Subcutaneous abdominal adipose tissue (tissue), 5 donors: Measurements from ENCODE around the gene GRID1.

Source experiments
- H3K27ac ChIP-seq: one replicate; pipeline ENCODE4 v1.7.0; 2013; ENCODE audit warnings: low read depth, mild to moderate bottlenecking, inconsistent platforms, low read length, moderate library complexity
- H3K27me3 ChIP-seq, 5 donors: one replicate each; pipeline ENCODE4 v1.7.0; 2013; ENCODE audit warnings: low read length in 5 of 5, inconsistent platforms in 1 of 5; ENCODE audit not compliant: control insufficient read depth in 5 of 5, insufficient read depth in 4 of 5
- H3K36me3 ChIP-seq, 5 donors: one replicate each; pipeline ENCODE4 v1.7.0; 2013; ENCODE audit warnings: low read length in 5 of 5; ENCODE audit not compliant: control insufficient read depth in 5 of 5, insufficient read depth in 5 of 5
- H3K4me1 ChIP-seq, 5 donors: one replicate each; pipeline ENCODE4 v1.7.0; 2013; ENCODE audit warnings: low read length in 5 of 5, mild to moderate bottlenecking in 3 of 5, moderate library complexity in 1 of 5; ENCODE audit not compliant: control insufficient read depth in 5 of 5, insufficient read depth in 5 of 5
- H3K4me3 ChIP-seq, 5 donors: one replicate each; pipeline ENCODE4 v1.7.0; 2013; ENCODE audit warnings: low read length in 5 of 5, low read depth in 1 of 5
- H3K9ac ChIP-seq, 5 donors: one replicate each; pipeline ENCODE4 v1.7.0; 2013; ENCODE audit warnings: low read length in 5 of 5, mild to moderate bottlenecking in 4 of 5, moderate library complexity in 3 of 5
- H3K9me3 ChIP-seq, 5 donors: one replicate each; pipeline ENCODE4 v1.7.0; 2013; ENCODE audit warnings: low read length in 5 of 5; ENCODE audit not compliant: control insufficient read depth in 5 of 5
- donor health status: healthy.
- donor health status: healthy.
- donor health status: healthy.
- donor health status: healthy.
- donor health status: healthy.

Gene GRID1

DNA sequence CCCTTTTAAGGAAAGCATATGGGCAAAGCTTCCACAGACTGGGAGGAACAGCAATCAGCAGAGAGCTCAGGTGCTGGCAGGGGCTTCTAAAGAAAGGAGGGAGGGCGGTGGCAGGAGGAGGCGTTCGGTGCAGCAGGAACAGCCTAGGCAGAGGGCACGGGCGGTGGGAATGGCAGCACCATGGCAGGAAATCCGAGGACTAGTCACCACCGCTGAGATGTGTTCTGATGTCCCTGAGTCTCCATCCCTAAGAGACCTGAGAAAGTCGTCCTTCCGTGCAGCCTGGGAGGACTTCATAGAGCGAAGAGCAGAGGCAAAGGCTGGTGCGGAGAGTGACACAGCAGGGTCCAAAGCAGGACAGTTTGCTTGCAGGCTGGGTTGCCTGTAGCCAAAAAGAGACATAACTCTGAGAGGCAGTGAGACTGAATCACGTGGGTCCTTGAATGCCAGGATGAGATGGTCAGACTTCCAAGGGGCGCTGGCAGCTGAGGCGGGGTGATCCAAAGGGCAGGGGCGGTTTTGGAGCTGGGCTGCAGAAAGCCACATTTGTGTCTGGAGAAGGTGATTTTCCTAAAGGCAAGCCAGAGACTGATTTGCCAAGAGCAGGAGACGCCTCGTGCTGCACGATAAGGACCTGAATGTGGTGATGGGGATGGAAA, 35.8 kb upstream of the GRID1 start:
- H3K36me3 ChIP-seq = no peaks in the 10 kb centered on the region
- H3K27ac ChIP-seq = no peak overlapping the region
- no peak overlapping the region for H3K9ac ChIP-seq
- H3K4me1 ChIP-seq = peaks cover 5 to 32% (median 29%) of the 10 kb centered on the region in 5 donors
- no peak overlapping the region for H3K4me3 ChIP-seq
- peaks cover 0 to 11% (median 0%) of the 10 kb centered on the region in 5 donors for H3K27me3 ChIP-seq
- H3K9me3 ChIP-seq = peaks cover 0 to 4% (median 0%) of the 10 kb centered on the region in 5 donors

DNA sequence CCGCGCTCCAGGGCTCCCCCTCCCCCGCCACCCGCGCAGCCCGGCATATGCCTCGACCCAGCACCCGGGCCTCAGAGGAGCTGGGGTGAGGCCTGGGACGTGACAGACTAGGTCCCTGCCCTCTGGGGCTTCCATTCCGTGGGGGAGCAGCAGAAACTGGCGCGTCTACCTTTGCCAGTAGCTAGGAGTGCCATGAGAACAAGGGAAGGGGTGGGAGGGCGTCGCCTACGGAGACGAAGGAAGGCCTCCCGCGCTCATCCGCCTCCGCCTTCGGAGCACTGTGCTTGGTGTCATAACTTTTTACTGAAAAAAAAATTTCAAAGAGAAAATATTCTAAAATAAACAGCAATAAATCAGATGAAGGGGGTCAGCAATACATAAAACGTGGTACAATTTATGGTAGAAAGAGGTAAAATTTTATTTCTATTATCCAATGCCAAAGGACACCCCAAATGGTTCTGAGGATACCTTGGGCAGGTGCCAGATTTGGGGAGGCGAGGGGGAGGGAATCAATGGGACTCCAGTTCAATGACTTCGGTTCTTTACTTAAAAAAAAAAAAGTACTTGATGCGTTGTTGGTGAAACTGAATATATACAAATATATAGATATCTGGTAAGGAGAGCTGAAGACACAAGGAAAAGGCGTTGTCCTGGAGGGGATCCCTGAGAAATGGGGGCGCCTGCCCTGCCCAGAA, 35.1 kb upstream of the GRID1 start:
- H3K36me3 ChIP-seq = no peaks in the 10 kb centered on the region

DNA sequence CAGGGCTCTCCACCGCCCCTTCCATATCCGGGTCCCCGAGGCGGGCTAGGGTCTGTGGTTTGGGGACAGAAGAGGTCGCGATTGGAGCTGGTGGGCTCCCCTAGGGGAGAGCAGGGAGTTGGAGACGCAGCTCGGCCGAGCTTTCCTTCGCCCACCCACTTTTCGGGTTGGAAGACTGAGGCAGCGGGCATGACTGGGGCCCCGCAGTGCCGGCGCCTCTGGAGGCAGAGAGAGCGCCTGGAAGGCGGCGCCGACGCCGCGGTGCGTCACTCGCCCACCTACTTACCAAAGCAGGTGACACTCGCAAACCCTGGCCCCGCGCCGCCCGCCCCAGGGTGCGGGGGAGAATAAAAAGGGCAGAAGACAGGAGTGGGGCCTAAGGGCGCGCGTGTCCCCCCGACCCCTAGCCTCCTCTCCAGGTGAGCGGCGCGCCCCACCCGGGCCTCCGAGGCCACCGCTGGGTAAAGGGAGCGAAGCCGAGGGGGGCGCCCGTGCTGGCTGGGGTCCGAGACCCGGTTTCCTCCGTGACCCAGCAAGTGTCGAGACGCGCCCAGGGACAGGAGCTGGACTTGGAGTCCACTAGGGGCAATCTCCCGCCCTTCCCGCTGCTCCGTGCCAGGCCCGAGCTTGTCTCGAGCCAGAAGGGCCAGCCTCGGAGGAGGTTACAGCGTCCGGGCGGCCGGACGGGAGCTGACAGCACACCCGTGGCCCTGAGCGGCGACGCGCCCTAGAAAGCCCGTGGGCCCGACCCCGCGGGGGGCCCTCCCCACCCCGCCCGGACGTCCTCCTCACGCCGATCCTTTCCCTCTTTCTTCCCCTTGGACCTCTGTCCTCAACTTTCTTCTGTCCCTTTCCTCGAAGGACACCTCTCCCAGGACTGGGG, 34.4 kb upstream of the GRID1 start:
- Histone ChIP-seq H3K4me1 (peaks cover 5 to 32% (median 29%) of the 10 kb centered on the region in 5 donors), H3K27ac (no peak overlapping the region), H3K27me3 (peaks cover 0 to 11% (median 0%) of the 10 kb centered on the region in 5 donors), H3K4me3 (peak overlapping the region in 4 of 5 donors; percentile 68 to 80 (median 71)), H3K9ac (peak overlapping the region in 4 of 5 donors; percentile 51 to 71 (median 57)), H3K9me3 (peaks cover 0 to 4% (median 0%) of the 10 kb centered on the region in 5 donors), H3K36me3 (no peaks in the 10 kb centered on the region)

More for the DNA sequence above, 35.1 kb upstream of the GRID1 start:
- peaks cover 0 to 11% (median 0%) of the 10 kb centered on the region in 5 donors for H3K27me3 ChIP-seq
- H3K27ac ChIP-seq = no peak overlapping the region
- peaks cover 5 to 32% (median 29%) of the 10 kb centered on the region in 5 donors for H3K4me1 ChIP-seq
- peaks cover 0 to 4% (median 0%) of the 10 kb centered on the region in 5 donors for H3K9me3 ChIP-seq
- peak overlapping the region in 3 of 5 donors; percentile 68 to 80 (median 74) for H3K4me3 ChIP-seq
- H3K9ac ChIP-seq = peak overlapping the region in 4 of 5 donors; percentile 30 to 71 (median 48)

DNA sequence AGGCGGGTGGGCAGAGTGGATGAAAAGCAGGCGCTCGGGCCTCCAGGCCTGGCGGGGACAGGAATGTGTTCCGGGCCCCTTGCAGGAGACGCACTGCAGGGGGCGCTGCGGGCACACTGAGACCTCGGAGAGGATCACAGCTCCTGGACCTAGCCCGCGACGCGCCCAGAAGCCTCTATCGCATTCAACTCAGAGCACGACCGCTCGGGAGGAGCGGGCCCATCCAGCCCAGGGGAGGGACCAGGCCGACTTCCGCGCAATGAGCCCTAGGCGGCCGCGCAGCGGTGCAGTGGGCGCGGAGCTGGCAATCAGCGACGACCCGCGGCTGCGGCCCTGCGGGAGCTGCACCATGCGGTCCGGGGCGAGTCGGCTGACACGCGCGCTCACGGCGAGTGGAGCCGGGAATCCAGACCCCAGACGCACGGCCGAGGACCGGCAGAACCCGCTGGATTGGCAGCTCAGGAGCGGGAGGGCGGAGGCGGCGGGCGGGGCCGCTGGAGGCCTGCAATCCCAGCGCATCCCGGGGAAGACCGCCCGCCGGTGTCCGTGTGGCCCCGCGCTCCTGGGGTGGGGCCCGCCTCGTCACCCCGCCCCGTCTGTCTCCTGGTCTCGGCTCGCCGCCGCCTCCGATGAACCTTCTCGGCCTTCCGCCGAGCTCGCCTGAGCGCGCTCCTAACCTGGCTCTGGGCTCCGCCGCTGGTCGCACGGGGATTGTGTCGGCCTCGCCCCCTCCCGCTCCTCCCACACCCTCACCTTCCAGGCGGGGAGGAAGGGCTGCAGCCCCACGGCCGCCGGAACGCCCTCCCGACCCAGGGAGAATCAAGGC, 33.5 kb upstream of the GRID1 start:
- H3K27ac ChIP-seq = no peak overlapping the region
- peaks cover 5 to 32% (median 29%) of the 10 kb centered on the region in 5 donors for H3K4me1 ChIP-seq
- peaks cover 0 to 2% (median 0%) of the 10 kb centered on the region in 5 donors for H3K9me3 ChIP-seq
- peak overlapping the region in 4 of 5 donors; percentile 10 to 71 (median 56) for H3K9ac ChIP-seq
- peaks cover 0 to 11% (median 0%) of the 10 kb centered on the region in 5 donors for H3K27me3 ChIP-seq
- H3K4me3 ChIP-seq = peak overlapping the region in 4 of 5 donors; percentile 68 to 80 (median 71)
- no peaks in the 10 kb centered on the region for H3K36me3 ChIP-seq

DNA sequence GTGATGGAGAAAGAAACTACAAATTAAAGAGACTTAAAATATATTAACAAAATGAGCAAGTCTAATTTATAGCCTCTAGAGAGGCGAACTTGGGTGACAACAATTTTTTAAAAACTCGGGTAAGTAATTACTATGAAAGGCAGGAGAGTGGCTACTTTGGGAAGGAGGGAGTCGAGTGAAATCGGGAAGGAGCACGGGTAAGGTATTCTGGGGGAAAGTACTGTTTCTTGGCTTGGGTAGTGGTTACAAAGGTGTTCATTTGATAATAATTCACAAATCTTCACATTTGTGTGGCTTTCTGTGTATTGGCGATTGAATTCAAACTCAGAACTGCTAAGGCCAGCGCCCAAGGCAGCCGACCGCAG, 32.9 kb upstream of the GRID1 start:
- Histone ChIP-seq H3K4me1 (peaks cover 5 to 32% (median 29%) of the 10 kb centered on the region in 5 donors), H3K27ac (no peak overlapping the region), H3K36me3 (no peaks in the 10 kb centered on the region), H3K9me3 (no peaks in the 10 kb centered on the region), H3K27me3 (peaks cover 0 to 11% (median 0%) of the 10 kb centered on the region in 5 donors), H3K9ac (peak overlapping the region in 3 of 5 donors; percentile 51 to 71 (median 61)), H3K4me3 (peak overlapping the region in 3 of 5 donors; percentile 68 to 80 (median 68))

DNA sequence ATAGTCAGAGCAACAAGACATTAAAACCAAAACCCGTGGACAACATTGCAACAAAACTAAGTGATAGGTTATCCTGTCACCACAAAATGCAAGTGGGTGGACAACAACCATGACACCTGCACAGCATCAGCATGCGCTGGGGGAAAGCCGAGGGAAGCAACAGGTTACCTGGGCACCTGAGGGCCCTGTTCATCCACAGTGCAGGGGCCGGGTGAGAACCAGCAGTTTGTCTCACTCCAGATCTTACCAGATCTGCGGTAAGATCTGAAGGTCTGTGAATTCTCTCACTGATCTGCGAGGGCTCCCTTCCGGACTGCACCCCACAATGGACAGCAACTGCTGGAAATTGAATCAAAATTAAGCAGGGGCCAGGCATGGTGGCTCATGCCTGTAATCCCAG, 30.5 kb upstream of the GRID1 start:
- H3K27me3 ChIP-seq = peaks cover under 1 to 11% (median 5%) of the 10 kb centered on the region in 5 donors
- no peak overlapping the region for H3K9ac ChIP-seq

DNA sequence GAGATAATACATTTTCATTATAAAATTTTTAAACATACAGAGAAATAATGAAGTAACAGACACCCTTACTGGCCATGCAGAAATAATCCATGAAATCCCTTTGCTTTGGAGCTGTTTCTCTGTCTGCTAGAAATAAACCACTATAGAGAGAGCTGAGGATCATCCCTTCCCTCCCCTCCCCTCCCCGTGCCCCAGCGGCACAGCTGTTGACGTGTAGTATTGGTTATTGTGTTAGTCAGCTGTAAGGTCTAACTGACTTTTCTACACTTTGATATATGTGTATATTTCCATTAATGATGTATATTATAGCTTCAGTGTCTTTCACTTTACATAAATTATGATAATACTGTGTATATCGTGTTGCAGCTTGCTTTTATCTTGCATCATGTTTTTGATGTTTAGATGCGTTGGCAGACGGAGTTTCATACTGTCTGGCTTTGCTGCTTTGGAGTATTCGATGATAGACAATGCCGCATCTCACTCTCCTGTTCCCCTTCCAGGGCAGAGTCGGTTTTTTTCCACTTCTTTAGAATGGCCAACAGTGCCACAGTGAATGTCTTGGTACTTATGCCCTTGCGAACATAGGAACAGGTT, 27.4 kb upstream of the GRID1 start:
- peaks cover 0 to 8% (median 6%) of the 10 kb centered on the region in 5 donors for H3K4me1 ChIP-seq
- no peak overlapping the region for H3K9ac ChIP-seq
- H3K36me3 ChIP-seq = no peaks in the 10 kb centered on the region
- peaks cover 18 to 34% (median 22%) of the 10 kb centered on the region in 5 donors for H3K27me3 ChIP-seq
- no peak overlapping the region for H3K4me3 ChIP-seq
- H3K27ac ChIP-seq = no peak overlapping the region
- H3K9me3 ChIP-seq = no peaks in the 10 kb centered on the region

More for the DNA sequence above, 30.5 kb upstream of the GRID1 start:
- Histone ChIP-seq H3K9me3 (no peaks in the 10 kb centered on the region), H3K4me3 (no peak overlapping the region), H3K4me1 (peaks cover 0 to 26% (median 24%) of the 10 kb centered on the region in 5 donors), H3K36me3 (no peaks in the 10 kb centered on the region), H3K27ac (no peak overlapping the region)

DNA sequence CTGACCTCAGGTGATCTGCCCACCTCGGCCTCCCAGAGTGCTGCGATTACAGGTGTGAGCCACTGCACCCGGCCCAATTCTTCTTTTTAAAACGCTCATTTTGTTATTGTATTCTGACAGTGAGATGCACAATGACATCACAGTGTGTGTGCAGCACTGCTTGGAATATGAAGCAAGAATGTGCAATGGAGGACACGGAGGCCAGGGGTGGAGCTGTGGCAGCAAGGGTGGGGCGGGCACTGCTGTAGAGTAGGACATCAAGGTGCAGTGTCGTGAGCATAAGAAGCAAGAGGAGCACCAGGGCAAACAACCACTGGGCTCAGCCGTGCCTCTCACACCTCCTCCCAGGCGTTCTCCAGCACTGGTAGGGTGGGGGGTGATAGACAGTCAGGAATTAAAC, 26.8 kb upstream of the GRID1 start:
- Histone ChIP-seq H3K27ac (no peak overlapping the region), H3K4me1 (peaks cover 0 to 8% (median 6%) of the 10 kb centered on the region in 5 donors), H3K4me3 (no peak overlapping the region), H3K9ac (no peak overlapping the region), H3K9me3 (no peaks in the 10 kb centered on the region), H3K36me3 (no peaks in the 10 kb centered on the region), H3K27me3 (peaks cover 19 to 35% (median 23%) of the 10 kb centered on the region in 5 donors)

DNA sequence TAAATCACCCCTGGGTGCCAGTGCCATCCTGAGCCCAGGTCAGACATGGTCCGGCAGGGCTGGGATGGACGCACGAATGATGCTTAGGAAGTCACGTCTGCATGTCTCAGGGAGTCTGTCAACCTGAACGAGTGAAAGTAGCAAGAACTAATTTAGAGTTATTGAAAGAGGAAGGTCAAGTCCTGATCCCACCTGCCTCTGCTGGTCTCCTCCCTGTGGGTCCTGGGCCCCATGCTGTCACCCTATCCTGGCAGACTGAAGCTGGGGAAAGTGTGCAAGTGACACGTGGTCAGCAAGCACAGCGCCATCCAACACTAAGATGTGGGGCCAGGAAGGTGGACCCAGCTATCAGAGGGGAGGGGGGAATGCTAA, 26.1 kb upstream of the GRID1 start:
- Histone ChIP-seq H3K27me3 (peaks cover 25 to 42% (median 28%) of the 10 kb centered on the region in 5 donors), H3K27ac (no peak overlapping the region), H3K9ac (no peak overlapping the region), H3K4me1 (peaks cover 0 to 8% (median 6%) of the 10 kb centered on the region in 5 donors), H3K9me3 (no peaks in the 10 kb centered on the region), H3K4me3 (no peak overlapping the region), H3K36me3 (no peaks in the 10 kb centered on the region)
